NCI-H1694 (cell line): ENCODE results near the gene CIPC.

ENCODE experiments used
- DNase-seq: peaks from one replicate; lab custom pipeline; 2025; lab: John Stamatoyannopoulos, UW

The CIPC gene

DNA sequence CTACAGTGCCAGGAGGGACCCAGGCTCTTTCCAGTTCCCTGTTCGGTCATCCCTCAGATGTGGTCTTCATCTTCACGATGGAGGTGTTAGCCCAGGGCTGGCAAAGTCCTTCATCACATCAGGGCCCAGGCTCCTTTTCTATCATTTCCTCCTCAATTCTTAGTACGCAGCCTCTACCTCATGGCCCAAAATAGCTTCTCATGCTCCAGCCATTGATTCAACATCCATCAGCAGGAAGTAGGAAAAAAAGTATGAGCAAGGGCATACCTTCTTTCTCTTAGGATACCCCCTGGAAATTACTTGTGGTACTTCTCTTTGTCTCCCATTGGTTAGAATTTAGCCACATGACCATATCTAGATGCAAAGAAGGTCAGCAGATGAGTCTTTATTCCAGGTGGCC, 55.7 kb downstream of the CIPC start:
- no peak for DNase-seq

GRCh38 chr14:77154421-77154820, 56.4 kb downstream of the CIPC start:
- DNase-seq: peak; percentile 58

DNA sequence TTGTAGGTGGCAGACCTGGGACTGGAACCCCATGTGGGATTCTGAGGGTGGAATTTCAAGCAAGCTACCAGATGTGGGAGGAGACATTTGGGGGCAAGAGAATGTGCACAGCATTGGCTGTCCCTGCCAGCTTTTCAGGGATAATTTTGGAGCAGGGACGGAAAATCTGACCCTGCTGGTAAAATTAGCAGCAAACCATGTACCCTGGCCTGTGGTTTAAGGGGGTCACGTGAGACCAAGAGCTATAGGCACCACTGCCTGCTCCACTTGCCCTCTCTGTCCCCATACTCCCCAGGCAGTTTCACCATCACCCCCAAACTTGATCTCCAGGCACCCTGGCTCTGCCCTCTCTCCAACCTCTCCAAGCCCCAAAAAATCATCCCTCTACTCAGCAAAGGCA, 57.0 kb downstream of the CIPC start:
- no peak for DNase-seq

DNA sequence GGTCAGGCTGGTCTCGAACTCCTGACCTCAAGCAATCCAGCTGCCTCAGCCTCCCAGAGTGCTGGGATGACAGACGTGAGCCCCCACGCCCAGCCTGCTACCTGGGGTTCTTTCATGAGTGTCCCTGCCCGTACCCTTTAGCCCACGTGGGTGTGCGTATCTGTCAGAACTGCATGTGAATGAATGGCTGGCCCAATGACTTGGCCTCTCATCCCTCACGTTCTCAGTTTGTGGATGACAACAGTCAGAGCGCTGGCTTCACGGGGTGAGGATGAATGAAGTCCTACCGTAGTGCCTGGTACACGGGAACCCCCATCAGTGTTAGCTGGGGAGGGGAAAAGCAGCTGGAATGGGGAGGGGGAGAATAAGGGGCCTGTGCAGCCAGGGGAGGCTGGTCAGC, 59.7 kb downstream of the CIPC start:
- no peak for DNase-seq

DNA sequence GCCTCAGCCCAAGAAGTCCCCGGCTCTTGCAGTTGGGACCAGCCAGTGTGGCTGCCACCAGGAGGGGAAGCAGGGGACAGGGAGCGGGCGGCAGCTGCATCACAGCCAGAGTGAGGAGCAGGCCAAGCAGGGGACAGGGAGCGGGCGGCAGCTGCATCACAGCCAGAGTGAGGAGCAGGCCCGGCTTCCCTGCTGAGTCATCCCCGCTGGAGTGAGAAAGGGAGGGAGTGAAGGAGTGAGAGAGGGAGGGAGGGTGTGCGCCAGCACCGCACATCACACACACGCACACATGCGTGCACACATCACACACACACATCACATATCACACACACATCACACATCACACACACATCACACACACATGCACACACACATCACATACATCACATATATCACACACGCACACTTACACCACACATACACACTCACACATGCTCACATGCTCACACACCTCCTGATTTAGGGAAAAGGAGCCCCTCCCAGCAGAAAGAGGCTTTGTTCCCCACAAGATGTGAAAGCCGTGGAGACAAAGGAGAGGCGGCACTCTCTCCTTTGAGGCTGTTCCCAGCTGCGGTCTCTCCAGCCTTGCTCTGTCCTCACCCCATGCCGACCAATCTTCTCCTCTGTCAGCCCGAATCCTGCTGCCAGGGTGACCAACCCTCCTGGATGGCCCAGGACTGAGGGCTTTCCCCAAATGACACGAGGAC, 60.3 kb downstream of the CIPC start:
- DNase-seq: peak; percentile 95

DNA sequence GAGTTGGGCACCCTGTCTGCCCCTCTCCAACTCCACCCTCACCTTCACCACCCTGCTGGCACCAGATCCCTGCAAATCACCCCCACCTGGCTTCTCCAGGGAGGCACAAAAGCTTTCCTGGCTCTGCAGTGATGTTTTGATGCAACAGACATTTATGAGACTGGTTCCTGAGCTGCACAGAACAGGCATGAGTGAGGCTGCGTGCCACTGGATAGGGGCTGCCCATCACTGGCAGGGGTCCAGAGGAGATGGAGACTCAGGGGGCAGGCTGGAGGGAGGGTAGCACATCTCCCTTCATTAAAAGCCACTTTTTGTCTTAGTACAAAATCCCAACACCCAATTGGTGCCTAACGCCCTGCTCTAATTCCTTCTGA, 60.8 kb downstream of the CIPC start:
- peak; percentile 30 for DNase-seq

DNA sequence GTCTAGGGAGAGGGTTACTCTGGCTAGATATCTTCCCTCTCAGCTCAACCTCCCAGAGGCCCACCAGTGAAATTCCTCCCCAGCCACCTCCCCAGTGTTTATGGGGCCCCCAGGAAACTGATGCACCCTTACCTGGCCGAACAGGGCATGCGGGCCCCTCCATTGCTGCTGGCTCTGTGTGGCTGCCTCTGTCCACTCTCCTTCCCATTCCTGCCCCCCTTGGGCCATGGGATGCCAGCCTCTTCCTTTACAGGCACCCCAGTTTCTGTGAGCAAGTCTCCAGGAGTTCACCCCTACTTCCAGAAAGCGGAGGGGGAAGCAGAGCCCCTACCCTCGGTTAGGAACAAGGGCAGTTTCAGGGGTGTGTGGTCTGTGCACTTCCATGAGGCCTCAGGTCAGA, 63.0 kb downstream of the CIPC start:
- no peak for DNase-seq
